Pancreas (tissue), 10 donors: ENCODE results near the gene SLC46A1. TPM values are rescaled to one million over a fixed set of nuclear protein-coding genes. Genes with fewer than 3 reads are reported as not detected.

Experiments
- ATAC-seq, 4 donors: fragments of 200-7000 bp; cut with Tn5 transposase; one replicate each; pipeline versions ENCODE4 v1.8.0 to v1.9.1; 2020; ENCODE audit warnings: mild to moderate bottlenecking in 4 of 4, moderate library complexity in 4 of 4
- DNase-seq, 6 donors: peaks; one replicate each; pipeline ENCODE4 v3.0.0-alpha.2; 2020
- FAIRE-seq: peaks from 2 replicates; lab custom pipeline; 2012; peaks lifted over from hg19 to GRCh38; lab: Jason Lieb, UNC
- H3K27ac ChIP-seq, 4 donors: fragments of 200-600 bp; sonication (generic); 1 replicate in 3 of 4; 2 replicates in 1 of 4; pipeline versions ENCODE4 v1.5.0 to v1.8.0; 2020
- H3K27me3 ChIP-seq, 4 donors: fragments of 200-600 bp; one replicate each; pipeline ENCODE4 v1.8.0; 2021
- H3K36me3 ChIP-seq, 3 donors: fragments of 200-600 bp; sonication (generic) in 1 of 3; one replicate each; pipeline versions ENCODE4 v1.5.0 to v1.8.0; 2020 to 2021
- H3K4me1 ChIP-seq, 3 donors: fragments of 200-600 bp; one replicate each; pipeline ENCODE4 v1.8.0; 2021
- H3K4me3 ChIP-seq, 4 donors: fragments of 200-600 bp; sonication (generic) in 2 of 4; one replicate each; pipeline versions ENCODE4 v1.5.0 to v1.8.0; 2020 to 2021
- H3K9me3 ChIP-seq, 4 donors: fragments of 200-600 bp; one replicate each; pipeline ENCODE4 v1.8.0; 2021
- CTCF ChIP-seq, 4 donors: fragments of 200-600 bp; sonication (generic) in 3 of 4; IDR thresholded peaks; one replicate each; pipeline versions ENCODE4 v1.5.0 to v1.8.0; 2021; ENCODE audit warnings: antibody characterized with exemption in 4 of 4
- WGBS, 2 donors: extraction: QIAGEN DNeasy Blood & Tissue Kit; methylation state at CpG; one replicate each; pipeline ENCODE4 v1.1.7; 2013; 5-methylcytosine and 5-hydroxymethylcytosine counted together
- intact Hi-C, 3 donors: fragments of 100-400 bp; cut with DNase I; formaldehyde crosslinking; loops; one replicate each; pipeline versions ENCODE4 v1.11.1 to v1.14.2; 2022
- polyA plus RNA-seq, 2 donors: library from polyadenylated mRNA; stranded (reverse); fragments of 200-250 nt; gene quantifications; one replicate each; pipeline ENCODE4 v1.2.3, GENCODE V29; 2013
- total RNA-seq, 6 donors: library from RNA; stranded (reverse); fragmentation: NEBNext Ultra II Directional in 4 of 6; extraction: Animal tissue kit (Norgen Biotek cat#: 25700) in 4 of 6; gene quantifications; one replicate each; pipeline versions ENCODE4 v1.2.1 to v1.2.4, GENCODE V29; 2021 to 2023
- donor health status: healthy with polysubstance abuse.
- donor health status: DM: no; HTN: no; CAD: no; lungs with moderate emphysema.
- donor health status: DM: no; HTN: no; CAD: no.
- donor health status: control.
- donor health status: control.
- donor health status: Bipolar disorder and iron deficiency.
- donor health status: DM: yes; HTN: yes; CAD: no.
- donor health status: DM: no; HTN: no; CAD: no.
- donor health status: DM: no; HTN: no; CAD: no.
- donor health status: DM: yes; HTN: yes; CAD: no.

SLC46A1 gene
- total and polyA plus RNA-seq, 8 donors = 5.8 to 13.8 (median 7.3) TPM

DNA sequence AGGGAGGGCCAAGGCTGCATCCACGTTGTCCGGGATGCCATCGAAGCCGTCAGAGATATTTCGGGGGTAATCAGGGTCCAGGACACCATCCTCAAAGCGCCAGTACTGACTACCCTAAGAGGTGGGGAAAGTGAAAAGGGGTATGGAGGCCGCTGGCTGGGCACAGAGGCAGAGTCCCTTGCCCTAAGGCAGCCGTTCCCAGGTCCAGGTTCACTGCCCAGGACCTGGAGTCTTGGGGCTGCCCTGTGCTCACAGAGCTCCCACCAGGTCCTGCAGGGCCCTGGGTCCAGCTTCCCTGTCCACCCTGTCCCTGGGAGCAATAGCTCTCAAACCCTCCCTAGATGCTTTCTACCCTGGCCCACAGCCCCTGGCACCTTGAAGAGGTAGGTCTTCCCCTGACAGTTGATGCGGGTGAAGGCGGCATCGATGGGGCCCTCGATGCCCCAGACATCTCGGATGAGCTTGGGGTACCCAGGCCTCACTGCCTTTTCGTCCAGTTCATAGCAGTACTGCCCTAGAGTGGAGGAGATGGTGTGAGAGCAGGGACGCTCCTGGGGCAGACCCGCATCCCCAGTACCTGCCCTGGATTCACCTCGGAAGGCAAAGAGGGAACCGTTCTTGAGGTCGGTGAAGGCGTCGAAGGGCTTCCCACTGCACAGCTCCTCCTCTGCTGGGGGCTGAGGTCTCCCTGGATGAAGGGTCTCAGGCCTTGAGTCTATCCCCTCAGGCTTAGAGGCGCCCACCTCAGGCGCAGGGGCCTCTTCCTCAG, 36.9 kb downstream of the SLC46A1 start:
- no peaks in the 10 kb centered on the region for H3K9me3 ChIP-seq
- intact Hi-C loops = no loop called here
- FAIRE-seq = no peak

GRCh38 chr17:28368306-28368831, 37.6 kb downstream of the SLC46A1 start:
- Histone ChIP-seq H3K27me3 (no peaks in the 10 kb centered on the region), H3K27ac (no peak overlapping the region), H3K4me3 (no peak overlapping the region), H3K36me3 (peaks cover 0 to 5% (median 0%) of the 10 kb centered on the region in 3 donors), H3K9me3 (no peaks in the 10 kb centered on the region), H3K4me1 (peaks cover 9 to 28% (median 13%) of the 10 kb centered on the region in 3 donors)
- DNase-seq (no peak), FAIRE-seq (no peak), ATAC-seq (no peak)
- WGBS, 2 donors = 55 to 63% methylated on average over 5 of the region's 5 CpGs
- TF ChIP-seq CTCF (IDR thresholded peaks at IDR 0.05) = no peak
- intact Hi-C loops = no loop called here

More for the DNA sequence above, 36.9 kb downstream of the SLC46A1 start:
- H3K4me1 ChIP-seq = peaks cover 9 to 28% (median 13%) of the 10 kb centered on the region in 3 donors
- TF ChIP-seq CTCF (IDR thresholded peaks at IDR 0.05) = no peak
- 90 to 91% methylated on average over 23 of the region's 23 CpGs for WGBS, 2 donors
- H3K27me3 ChIP-seq = no peaks in the 10 kb centered on the region
- ATAC-seq (no peak), DNase-seq (no peak)
- no peak overlapping the region for H3K4me3 ChIP-seq
- H3K36me3 ChIP-seq = no peaks in the 10 kb centered on the region
- no peak overlapping the region for H3K27ac ChIP-seq

- intact Hi-C loops = no loop called here
- Histone ChIP-seq H3K36me3 (peaks cover 0 to 5% (median 0%) of the 10 kb centered on the region in 3 donors), H3K27ac (no peak overlapping the region), H3K4me3 (no peak overlapping the region), H3K27me3 (no peaks in the 10 kb centered on the region), H3K9me3 (no peaks in the 10 kb centered on the region), H3K4me1 (peaks cover 9 to 25% (median 13%) of the 10 kb centered on the region in 3 donors)
- no peak for FAIRE-seq
- DNase-seq = no peak
- WGBS, 2 donors = 84 to 86% methylated on average over 21 of the region's 21 CpGs
- no peak for ATAC-seq
- TF ChIP-seq CTCF (IDR thresholded peaks at IDR 0.05) = no peak
Measured at GRCh38 chr17:28367641-28368305, 38.2 kb downstream of the SLC46A1 start.

GRCh38 chr17:28366605-28367004, 39.4 kb downstream of the SLC46A1 start:
- H3K36me3 ChIP-seq = peaks cover 0 to 7% (median 0%) of the 10 kb centered on the region in 3 donors
- H3K4me1 ChIP-seq = peaks cover 9 to 18% (median 13%) of the 10 kb centered on the region in 3 donors
- no peak overlapping the region for H3K4me3 ChIP-seq
- FAIRE-seq (no peak), DNase-seq (no peak), ATAC-seq (no peak)
- no peak overlapping the region for H3K27ac ChIP-seq
- no peak for TF ChIP-seq CTCF (IDR thresholded peaks at IDR 0.05)
- 64 to 67% methylated on average over 1 of the region's 1 CpG for WGBS, 2 donors
- H3K9me3 ChIP-seq = no peaks in the 10 kb centered on the region
- H3K27me3 ChIP-seq = no peaks in the 10 kb centered on the region
- intact Hi-C loops = no loop called here
